Measurements from ENCODE around the gene DAAM2. TPM values are rescaled to one million over a fixed set of nuclear protein-coding genes. Genes with fewer than 3 reads are reported as not detected.

Gene DAAM2
- total RNA-seq, 4 donors from 2014 or later: 15.7 to 31.6 (median 20.7) TPM

- in situ Hi-C loops (cut with MboI; ENCODE audit: low pct_ligation_motif_present in 1 of 4, low pct_unique_long_range_greater_than_20kb in 1 of 4, low sequenced_read_pairs in 3 of 4): no loop called here
- no peaks in the 10 kb centered on the region for H3K9me3 ChIP-seq
- no peak overlapping the region for H3K27ac ChIP-seq
- TF ChIP-seq EP300 (IDR thresholded peaks at IDR 0.05; ENCODE audit: low read depth) (no peak), POLR2AphosphoS5 (IDR thresholded peaks at IDR 0.05) (no peak), CTCF (IDR thresholded peaks at IDR 0.05) (no peak), POLR2A (IDR thresholded peaks at IDR 0.05) (no peak)
- H3K27me3 ChIP-seq: no peaks in the 10 kb centered on the region
- H3K36me3 ChIP-seq: peaks cover 0 to 8% (median 1%) of the 10 kb centered on the region in 4 donors
- intact Hi-C loops (cut with DNase I; ENCODE audit: low total_unique reads): no loop called here
- no peak overlapping the region for H3K4me3 ChIP-seq
- DNase-seq: no peak
- H3K4me1 ChIP-seq: no peaks in the 10 kb centered on the region
Observed at GRCh38 chr6:39910164-39910563, 118.0 kb downstream of the DAAM2 start.

GRCh38 chr6:39910744-39911143 is 118.6 kb downstream of the DAAM2 start:
- peaks cover 0 to 8% (median 4%) of the 10 kb centered on the region in 4 donors for H3K36me3 ChIP-seq
- intact Hi-C loops (cut with DNase I; ENCODE audit: low total_unique reads) (no loop called here), in situ Hi-C loops (cut with MboI; ENCODE audit: low pct_ligation_motif_present in 1 of 4, low pct_unique_long_range_greater_than_20kb in 1 of 4, low sequenced_read_pairs in 3 of 4) (no loop called here)
- no peaks in the 10 kb centered on the region for H3K4me1 ChIP-seq
- no peak overlapping the region for H3K27ac ChIP-seq
- no peaks in the 10 kb centered on the region for H3K9me3 ChIP-seq
- no peak overlapping the region for H3K4me3 ChIP-seq
- TF ChIP-seq POLR2A (IDR thresholded peaks at IDR 0.05) (no peak), EP300 (IDR thresholded peaks at IDR 0.05; ENCODE audit: low read depth) (no peak), POLR2AphosphoS5 (IDR thresholded peaks at IDR 0.05) (no peak), CTCF (IDR thresholded peaks at IDR 0.05) (no peak)
- DNase-seq: no peak
- H3K27me3 ChIP-seq: no peaks in the 10 kb centered on the region
- 82 to 100% methylated on average over 1 to 2 of the region's 2 CpGs for WGBS, 2 donors (ENCODE audit: low coverage in 1 of 2)

- in situ Hi-C loops (cut with MboI; ENCODE audit: low pct_ligation_motif_present in 1 of 4, low pct_unique_long_range_greater_than_20kb in 1 of 4, low sequenced_read_pairs in 3 of 4): no loop called here
- no peak for TF ChIP-seq POLR2A (IDR thresholded peaks at IDR 0.05)
- TF ChIP-seq POLR2AphosphoS5 (IDR thresholded peaks at IDR 0.05): no peak
- no peak for TF ChIP-seq EP300 (IDR thresholded peaks at IDR 0.05; ENCODE audit: low read depth)
- no peak for TF ChIP-seq CTCF (IDR thresholded peaks at IDR 0.05)
- no peaks in the 10 kb centered on the region for H3K27me3 ChIP-seq
Observed at GRCh38 chr6:39911513-39912125, 119.4 kb downstream of the DAAM2 start.

GRCh38 chr6:39912446-39912845 is 120.3 kb downstream of the DAAM2 start:
- no peak overlapping the region for H3K27ac ChIP-seq
- intact Hi-C loops (cut with DNase I; ENCODE audit: low total_unique reads): no loop called here
- H3K36me3 ChIP-seq: peaks cover 0 to 14% (median 6%) of the 10 kb centered on the region in 4 donors
- in situ Hi-C loops (cut with MboI; ENCODE audit: low pct_ligation_motif_present in 1 of 4, low pct_unique_long_range_greater_than_20kb in 1 of 4, low sequenced_read_pairs in 3 of 4): no loop called here
- H3K4me1 ChIP-seq: peaks cover 0 to 3% (median under 1%) of the 10 kb centered on the region in 4 donors
- no peak overlapping the region for H3K4me3 ChIP-seq
- H3K9me3 ChIP-seq: no peaks in the 10 kb centered on the region
- WGBS, 2 donors (ENCODE audit: low coverage in 1 of 2): 88% methylated on average over 4 of the region's 4 CpGs; no CpG with 5 or more reads in 1 of the 2 donors
- TF ChIP-seq EP300 (IDR thresholded peaks at IDR 0.05; ENCODE audit: low read depth) (no peak), POLR2A (IDR thresholded peaks at IDR 0.05) (no peak), CTCF (IDR thresholded peaks at IDR 0.05) (no peak), POLR2AphosphoS5 (IDR thresholded peaks at IDR 0.05) (no peak)
- no peak for DNase-seq
- no peaks in the 10 kb centered on the region for H3K27me3 ChIP-seq

More at GRCh38 chr6:39911513-39912125, 119.4 kb downstream of the DAAM2 start:
- H3K4me1 ChIP-seq: no peaks in the 10 kb centered on the region
- H3K9me3 ChIP-seq: no peaks in the 10 kb centered on the region
- no peak overlapping the region for H3K4me3 ChIP-seq
- H3K36me3 ChIP-seq: peaks cover 0 to 9% (median 4%) of the 10 kb centered on the region in 4 donors
- 90 to 91% methylated on average over 2 to 10 of the region's 10 CpGs for WGBS, 2 donors (ENCODE audit: low coverage in 1 of 2)
- no peak for DNase-seq
- intact Hi-C loops (cut with DNase I; ENCODE audit: low total_unique reads): no loop called here
- no peak overlapping the region for H3K27ac ChIP-seq
